ENCODE measurements around the gene WNT9A.

The WNT9A gene

DNA sequence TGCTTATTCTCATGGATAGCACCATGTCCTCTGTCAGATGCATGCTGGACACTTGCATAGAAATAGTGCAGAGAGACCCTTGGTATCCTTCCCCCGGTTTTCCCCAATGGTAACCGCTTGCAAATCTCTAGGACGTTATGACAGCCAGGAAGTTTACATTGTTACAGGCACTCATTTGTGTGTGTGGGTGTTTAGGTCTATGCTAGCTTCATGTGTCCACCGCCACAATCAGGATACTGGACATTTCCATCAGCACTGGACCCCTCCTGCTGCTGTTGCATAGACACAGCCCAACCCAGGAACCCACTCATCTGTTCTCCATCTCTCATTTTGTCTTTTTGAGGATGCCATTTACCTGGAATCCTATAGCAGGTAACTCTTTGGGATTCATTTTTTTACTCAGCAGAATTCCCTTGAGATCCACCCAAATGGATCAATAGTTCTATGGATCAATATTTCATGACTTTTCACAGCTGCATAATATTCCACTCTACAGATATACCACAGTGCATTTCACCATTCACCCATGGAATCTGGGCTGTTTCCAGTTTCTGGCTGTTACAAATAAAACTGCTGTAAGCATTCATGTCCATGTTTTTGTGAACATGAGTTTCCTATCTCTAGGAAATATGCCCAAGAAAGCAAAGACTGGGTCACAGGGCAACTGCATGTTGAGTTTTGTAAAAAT lies 6.6 kb upstream of the WNT9A start:
- DNase-seq (ENCODE audit: low read depth in 2 of 2) = no peak

DNA sequence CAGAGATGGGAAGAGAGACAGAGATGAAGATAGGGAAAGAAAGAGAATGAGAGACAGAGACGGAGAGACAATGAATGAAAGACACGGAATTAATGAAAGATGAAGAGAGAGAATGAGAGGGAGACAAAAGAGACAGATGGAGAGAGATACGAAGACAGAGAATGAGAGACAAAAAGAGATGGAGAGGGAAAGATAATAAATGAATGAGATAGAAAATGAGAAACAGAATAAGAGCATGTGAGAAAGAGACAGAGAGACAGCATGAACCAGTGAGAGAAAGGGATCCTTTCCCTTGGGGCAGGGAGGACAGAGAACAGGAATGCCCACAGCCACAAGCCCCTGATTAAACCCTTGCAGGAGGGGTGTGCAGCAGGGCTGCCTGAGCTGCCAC lies 5.3 kb upstream of the WNT9A start:
- no peak for DNase-seq (ENCODE audit: low read depth in 2 of 2)

DNA sequence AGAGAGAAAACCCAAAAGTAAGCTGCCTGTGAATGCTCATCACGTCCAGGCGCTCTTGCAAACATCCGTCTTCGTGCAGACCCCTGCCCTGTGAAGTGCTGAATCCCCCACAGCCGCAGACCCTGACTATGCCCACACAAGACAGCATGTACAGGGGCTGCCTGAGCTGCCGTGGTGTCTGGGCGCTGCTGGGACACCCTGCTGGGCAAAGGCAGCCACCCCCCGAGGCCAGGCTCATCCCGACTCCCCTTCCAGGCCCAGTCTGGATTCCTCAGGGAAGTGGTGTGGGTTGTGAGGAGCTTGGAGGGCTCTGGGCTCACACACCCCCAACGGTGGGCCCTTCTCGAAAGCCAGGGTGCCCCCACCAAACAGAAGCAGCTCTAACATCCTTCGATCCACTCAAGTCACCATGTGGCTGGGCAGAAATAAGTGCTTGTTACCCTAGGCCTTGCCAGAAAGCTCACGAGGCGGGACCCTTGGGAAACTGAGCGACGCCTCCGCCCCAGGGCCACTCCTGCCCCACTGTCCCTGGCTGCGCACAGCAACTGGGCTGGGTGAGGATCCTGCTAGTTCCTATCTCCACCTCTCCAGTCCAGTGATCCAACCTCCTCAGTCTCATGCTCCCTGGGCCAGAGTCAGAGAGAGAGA lies 4.8 kb upstream of the WNT9A start:
- no peak for DNase-seq (ENCODE audit: low read depth in 2 of 2)

DNA sequence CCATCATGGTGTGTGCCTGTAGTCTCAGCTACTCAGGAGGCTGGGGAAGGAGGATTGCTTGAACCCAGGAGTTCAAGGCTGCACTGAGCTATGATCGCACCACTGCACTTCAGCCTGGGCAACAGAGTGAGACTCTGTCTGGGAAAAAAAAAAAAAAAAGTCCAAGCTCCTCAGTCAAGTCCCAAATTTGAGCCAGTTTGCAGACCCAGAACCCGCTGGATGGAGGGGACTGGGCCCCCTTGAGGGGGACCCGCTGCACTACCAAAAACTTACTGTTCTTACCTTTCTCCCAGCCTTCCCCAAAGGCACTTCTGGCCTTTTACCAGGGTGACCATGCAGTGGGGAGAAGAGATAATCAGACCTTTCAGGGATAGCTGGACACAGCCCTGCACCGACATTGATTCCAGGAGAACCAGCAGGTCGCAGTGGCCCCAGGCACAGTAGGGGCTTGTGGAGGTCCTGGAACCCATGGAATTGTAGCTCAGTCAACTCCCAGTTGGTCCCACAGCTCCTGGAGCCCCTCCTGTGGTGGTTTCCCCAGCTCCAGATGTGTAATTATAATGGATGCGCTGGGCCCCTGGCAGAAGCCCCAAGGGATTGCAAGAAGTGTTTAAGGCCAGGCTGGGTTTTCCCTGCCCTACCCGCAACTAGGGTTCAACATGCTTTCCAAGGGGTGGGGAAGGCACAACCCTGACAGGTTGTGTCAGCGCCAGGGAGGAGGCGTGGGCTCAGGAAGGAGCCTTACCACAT lies 4.1 kb upstream of the WNT9A start:
- DNase-seq (ENCODE audit: low read depth in 2 of 2) = no peak

DNA sequence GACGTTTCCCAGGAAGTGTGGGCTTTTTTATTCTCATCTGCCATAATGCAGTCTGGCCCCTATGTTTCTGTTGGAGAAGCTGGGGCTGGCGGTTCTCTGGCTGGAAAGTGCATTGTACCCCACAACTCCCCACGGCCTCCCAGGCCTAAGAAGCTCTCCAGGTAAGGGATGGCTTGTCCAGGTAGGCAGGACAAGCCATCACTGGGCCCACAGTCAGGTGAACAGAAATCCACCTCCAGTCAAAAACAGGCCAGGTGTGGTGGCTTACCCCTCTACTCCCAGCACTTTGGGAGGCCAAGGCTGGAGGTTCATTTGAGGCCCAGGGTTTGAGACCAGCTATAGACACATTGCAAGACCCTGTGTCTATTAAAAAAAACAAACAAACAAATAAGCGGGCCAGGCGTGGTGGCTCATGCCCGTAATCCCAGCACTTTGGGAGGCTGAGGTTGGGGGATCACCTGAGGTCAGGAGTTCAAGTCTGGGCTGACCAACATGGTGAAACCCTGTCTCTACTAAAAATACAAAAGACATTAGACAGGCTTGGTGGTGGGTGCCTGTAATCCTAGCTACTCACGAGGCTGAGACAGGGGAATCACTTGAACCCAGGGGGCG lies 3.1 kb upstream of the WNT9A start:
- DNase-seq (ENCODE audit: low read depth in 2 of 2) = no peak

DNA sequence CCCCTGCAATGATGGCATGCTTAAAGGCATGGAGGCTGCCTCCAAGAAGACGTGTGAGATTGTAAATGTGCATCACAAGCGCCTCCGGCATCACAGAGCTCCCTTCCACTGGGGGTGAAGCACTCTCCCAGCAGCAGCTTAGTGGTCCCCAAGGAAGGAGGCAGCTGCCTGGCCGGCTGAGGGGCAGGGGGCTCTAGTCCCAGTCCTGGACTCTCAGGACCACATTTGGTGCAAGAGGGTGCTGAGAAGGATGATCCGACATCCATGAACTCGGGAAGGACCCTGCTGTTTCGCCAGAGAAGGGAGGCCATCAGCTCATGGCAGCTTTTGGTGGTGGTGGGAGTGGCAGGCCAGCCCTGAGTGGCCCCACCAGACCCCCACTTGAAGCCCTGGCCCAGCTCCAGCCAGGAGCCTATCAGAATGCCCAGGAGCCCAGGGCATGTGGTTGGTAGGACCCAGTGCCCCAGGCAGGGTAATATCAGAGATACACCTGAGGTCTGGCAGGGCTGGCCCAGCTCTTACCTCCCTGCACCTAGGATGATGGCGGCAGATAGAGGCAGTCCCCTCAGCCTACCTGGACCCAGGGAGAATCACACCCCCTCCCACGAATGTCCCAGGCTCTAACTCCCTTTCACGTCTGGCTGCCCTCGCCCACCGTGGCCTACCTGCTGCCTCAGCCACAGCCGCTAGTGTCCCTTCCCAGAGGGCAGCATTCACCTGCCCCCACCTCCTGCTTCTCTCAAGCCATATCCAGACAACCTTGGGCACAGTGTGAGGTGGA lies 2.4 kb upstream of the WNT9A start:
- DNase-seq (ENCODE audit: low read depth in 2 of 2) = no peak

DNA sequence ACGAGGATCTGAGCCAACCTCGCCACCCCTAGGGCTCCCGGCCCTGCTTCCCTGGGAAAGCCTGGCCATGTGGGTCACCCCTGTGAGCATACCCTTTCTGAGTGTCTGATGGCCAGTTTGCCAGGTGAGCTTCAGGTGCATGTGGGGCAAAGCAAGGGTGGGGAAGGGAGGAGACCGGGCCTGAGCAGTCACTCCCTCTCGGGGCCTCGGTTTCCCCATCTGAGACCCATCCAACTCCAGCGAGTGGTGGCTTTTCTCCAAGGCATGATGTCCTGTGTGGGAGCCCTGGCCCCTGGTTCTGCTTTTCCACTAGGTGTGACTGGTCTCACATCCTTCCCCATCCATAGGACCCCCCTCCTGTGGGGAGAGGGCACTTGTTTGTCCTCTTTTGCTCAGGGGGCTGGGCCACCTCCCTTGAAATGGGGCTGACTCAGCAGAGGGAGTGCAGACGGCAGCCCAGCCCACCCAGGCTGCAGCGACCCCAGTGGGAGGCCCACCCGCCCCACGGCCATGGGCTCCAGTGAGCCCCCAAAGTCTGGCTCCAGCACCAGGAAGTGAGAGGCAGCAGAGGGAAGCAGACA lies 1.7 kb upstream of the WNT9A start:
- DNase-seq (ENCODE audit: low read depth in 2 of 2) = no peak

DNA sequence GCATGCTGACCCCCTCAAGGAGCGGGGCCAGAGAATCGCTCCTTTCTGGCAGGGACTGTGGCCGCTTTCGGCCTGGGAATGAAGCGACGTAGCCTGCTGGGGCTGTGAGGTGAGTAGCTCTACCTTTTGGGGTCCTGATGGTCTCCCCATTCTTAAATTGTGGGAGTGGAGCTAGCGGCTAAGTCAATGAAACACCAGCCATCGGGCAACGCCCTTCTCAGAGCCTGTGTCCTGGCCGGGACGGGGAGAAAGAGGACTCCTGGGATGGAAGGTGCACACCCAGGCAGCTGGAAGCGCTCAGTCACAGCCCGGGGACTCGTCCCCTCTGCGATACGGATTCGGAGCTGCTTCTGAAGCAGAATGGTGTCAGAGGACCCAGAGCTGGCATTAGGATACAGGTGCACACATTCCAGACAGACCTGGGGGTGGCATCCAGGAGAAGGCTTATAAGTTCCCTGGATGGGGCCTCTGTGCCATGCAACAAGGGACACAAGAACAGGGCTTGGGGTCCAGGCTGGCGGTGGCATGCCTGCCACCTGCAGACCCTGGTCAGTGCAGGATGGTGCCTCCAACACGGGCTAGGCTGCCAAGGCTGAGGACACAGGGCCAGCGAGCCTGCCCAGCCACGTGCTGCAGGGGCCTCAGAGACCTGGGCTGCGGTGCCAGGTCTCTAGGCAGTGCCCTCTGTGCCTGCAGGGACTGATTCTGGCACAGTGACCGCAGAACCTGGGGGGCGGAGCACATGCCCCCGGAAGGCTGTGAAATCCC lies 945 bp upstream of the WNT9A start:
- no peak for DNase-seq (ENCODE audit: low read depth in 2 of 2)

DNA sequence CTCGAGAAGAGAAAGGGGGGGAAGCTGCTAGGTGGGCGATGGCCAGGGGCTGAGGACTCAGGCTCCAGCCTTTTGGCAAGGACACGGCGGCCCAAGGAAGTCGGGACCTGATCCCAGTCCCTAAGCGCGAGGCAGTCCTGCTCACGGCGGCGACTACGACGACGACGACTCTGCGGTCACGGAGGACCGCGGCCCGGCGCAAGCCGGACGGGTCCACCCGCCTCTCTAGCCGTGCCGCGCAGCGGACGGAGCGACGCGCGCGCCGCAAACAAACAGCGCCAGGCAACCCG lies 401 bp downstream of the WNT9A start:
- DNase-seq (ENCODE audit: low read depth in 2 of 2) = no peak

DNA sequence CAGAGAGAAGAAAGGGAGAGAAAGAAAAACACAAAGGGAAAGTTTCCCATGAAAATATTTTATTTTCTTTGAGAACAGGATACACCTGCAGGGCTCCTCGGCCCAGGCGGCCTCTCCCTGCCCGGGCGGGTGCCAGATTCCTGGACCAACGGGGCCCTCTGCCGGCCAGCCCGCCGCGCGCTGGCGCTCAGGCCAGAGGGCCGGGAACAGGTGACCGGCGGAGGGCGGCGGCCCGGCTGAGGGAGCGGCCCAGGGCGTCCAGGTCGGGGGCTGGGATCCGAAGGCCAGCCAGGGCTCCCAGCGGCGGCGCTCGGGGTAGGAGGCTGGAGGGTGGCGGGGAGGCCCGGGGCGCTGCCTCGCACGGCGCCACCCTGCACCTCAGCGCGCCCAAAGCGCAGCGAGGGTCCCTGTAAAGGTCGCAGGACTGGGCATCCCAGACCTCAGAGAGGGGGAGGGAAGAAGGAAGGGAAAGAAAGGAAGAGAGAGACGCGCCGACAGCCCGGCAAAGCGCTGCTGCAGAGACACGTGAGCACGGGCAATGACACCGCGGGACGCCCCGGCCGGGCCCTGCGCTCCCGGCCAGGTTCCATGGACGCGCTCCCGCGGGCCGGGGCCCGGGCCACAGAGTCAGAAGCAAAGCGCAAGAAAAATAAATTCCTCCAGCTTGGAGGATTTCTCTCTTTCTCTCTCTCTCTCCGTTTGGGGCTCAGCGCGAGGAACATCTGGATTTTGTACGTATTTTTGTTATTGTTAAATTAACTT lies 927 bp downstream of the WNT9A start:
- peak; percentile 20 to 32 for DNase-seq (ENCODE audit: low read depth in 2 of 2)

DNA sequence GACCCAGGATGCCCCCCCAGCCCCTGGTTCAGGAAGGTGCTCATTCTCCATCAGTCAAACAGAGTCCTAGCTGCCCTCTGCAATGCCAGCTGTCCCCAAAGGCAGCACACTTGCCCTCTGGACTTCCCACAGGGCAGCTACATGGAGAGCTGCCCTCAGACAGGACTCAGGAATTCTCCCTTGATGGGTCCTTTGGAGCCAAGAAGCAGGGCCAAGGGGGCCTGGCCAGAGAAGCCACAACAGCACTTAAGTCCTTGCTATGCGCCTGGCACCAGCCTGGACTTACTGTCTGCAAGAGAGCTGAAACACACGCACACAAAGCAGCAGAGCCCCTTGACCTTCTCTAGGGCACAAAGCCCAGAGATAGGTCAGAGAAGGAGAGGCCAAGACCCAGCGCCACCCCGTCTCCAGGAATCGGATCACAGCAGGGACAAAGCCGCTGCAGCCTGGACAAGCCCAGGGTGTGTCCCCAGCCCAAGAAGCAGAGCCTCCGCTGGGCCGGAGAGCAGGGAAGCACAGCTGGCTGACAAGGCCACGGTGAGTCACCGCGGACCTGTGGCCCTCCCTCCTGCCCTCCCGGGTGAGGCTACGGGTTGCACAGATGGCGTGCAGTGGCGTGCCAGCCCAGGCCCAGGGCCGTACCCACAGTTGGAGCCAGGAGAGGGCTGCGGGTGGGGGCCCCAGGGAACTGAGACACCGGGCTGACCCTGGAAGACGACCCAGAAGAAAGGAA lies 1.7 kb downstream of the WNT9A start:
- DNase-seq (ENCODE audit: low read depth in 2 of 2) = no peak

DNA sequence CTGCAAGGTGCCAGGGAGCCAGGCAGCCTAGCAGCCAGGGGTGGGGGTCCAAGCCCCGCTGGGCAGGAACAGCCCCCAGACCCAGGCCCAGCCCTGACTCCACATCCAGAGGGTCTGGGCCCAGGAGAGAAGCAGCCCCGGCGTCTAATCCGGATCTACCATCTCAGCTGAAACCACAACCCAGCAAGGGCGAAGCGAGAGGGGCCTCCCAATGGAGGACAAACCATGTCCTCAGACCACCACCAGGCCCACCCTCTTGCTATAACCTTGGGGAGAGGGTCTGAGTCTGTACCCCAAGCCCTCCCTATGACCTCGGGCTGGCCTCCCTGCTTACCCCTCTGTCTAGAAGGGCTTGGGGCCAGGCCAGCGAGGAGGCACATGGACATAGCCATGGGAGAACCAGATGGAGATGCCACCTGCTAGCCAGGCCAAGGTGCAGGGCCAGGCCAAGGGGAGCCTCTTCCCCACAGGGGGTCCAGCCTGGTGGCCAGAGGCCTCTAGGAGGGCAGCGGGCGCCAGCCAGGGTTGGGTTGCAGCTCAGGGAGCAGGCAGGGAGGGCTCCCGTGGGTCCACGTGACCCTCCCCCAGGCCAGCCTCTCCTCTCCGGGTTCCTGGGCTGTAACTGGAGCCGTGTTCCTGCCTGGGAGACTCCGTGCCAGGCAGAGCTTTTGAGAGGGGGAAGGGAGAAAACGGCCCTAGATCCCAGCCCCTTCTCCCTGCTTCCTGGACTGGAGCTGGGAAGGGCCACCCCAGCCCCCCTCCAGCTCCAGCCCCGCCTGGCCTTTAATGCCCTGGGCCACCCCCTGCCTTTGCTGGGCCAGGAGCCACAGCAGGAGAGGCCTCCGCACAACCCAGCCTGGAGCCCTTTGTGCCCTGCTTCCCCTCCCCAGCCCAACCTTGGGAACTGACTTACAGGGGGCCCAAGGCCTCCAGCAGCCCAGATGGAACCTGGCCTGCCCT lies 2.5 kb downstream of the WNT9A start:
- no peak for DNase-seq (ENCODE audit: low read depth in 2 of 2)

DNA sequence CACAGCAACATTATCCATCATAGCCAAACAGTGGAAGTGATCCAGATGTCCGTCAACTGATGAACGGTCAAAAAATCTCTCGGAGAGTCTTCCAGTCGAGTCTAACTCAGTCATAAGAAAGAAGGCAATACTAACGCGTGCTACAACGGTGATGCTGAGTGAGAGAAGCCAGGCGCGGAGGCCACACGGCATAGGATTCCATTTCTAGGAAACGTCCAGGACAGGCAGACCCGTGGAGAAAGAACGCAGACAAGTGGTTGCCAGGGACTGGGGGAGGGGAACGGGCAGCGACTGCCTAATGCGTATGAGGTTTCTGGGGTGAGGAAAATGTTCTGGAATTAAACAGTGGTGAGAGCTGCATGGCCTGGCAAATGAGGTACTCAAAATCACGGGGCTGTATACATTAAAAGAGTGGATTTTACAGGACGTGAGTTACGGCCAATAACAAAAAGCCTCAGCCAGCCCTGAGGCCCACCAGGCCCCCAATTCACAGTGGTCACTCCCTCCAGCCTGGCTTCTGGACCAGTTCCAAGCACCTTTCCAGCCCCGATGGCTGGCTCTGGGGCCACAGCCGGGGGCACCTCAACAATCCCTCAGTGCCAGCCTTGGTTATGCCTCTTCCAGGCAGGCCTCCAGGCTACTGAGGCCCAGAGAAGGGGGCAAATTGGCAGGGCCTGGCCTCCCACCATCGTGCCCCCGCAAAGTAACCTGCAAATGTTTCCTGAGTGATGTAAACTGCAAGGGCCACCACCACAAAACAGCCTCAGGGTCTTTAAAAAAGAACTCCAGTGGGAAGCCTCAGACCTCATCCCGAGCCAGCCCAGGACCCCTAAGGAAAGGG lies 3.4 kb downstream of the WNT9A start:
- DNase-seq (ENCODE audit: low read depth in 2 of 2) = no peak

DNA sequence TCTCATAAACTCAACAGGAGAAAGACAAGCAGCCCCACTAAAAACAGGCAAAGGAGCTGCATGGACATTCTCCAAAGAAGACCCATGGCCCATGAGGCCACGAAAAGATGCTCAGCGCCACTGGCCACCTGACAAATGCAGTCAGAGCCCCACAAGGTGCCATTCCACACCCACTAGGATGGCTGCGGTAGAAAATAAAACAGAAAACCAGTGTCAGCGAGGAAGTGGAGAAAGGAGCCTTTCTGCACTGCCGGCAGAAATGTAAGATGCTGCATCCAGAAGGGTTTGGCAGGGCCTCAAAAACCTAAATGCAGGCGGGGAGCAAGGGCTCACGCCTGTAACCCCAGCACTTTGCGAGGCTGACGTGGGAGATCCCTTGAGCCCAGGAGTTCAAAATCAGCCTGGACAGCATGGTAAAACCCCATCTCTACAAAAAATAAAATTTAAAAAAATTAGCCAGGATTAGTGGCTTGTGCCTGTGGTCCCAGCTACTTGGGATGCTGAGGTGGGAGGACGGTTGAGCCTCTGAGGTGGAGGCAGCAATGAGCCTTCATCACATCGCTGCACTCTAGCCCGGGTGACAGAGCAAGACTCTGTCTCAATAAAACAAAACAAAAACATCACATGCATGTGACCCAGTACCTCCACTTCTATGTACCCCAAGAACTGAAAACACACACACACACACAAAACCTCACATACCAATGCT lies 4.2 kb downstream of the WNT9A start:
- no peak for DNase-seq (ENCODE audit: low read depth in 2 of 2)

DNA sequence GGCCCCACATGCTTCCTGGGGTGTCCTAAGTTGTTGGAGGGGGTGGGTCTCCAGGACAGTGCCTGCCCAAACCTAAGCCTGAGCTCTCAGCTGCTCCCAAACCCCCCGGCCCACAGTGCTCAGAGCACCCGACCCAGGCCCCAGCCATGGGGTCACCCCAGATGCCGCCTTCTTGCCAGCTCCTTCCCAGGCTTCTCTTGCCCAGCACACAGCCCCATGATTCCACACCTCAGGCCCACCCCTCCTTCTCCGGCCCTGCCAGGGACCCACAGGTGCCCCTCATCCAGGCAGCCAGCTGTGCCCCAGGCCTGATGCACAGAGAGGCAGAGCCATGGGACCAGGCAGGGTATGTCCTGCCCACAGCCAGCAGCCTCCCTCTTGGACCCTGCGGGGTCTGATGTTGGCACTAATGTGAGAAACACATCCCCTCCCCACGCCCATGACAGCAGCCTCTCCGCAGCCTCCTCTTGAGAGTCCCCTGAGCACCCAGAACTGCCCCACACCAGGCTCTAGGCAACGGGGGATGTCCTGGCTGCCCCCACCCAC lies 4.9 kb downstream of the WNT9A start:
- DNase-seq (ENCODE audit: low read depth in 2 of 2) = no peak

DNA sequence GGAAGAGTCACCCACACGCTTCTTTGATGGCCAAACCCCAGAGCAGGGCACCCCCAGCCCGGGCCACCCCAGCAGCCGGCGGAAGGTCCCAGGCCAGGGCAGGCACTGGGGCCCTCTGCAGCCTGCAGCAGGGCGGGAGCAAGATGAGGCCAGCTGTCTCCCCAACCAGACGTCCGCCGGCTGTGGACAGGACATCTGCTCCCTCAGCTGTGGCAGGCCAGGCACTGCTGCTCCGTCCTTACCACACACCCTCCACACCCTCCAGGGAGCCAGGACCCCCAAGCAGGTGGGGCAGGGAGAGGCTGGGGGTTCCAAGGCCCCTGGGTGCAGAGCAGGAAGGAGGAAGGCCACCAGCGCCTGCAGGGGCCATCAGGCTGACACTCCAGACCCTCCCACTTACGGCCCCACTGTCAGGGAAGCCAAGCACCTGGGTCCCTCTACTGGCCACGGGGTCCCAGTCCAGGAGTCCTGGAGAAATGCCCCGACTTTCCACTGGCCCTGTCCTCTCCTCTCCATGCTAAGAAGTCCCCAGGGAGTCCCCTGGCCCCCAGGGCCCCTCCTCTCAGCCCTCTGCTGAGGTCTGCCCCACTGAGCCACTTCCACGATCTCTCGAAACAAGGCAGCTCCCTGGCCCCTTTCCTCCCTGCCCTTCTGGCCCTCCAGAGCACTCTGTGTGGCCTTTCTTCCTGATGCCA lies 5.6 kb downstream of the WNT9A start:
- DNase-seq (ENCODE audit: low read depth in 2 of 2) = no peak

All from activated CD4-positive, alpha-beta T cell treated with anti-CD3 and anti-CD28 coated beads for 24 hours (primary cell).